ENCODE data around the gene LPO.

GRCh38 chr17:58229881-58230280 is 8.5 kb upstream of the LPO start:
- TF ChIP-seq CTCF (conservative IDR thresholded peaks at IDR 0.05 in 1 of 2, IDR thresholded peaks at IDR 0.05 in 1 of 2; ENCODE audit: extremely low read depth in 1 of 2, insufficient read depth in 1 of 2, low read depth in 1 of 2, low read length in 2 of 2), result no peak
- no peak for TF ChIP-seq EZH2 (IDR thresholded peaks at IDR 0.05; ENCODE audit: borderline replicate concordance, low read length)
